NCI-H345 (cell line): ENCODE results near the gene CTSG.
A peak's percentile ranks its signal among the peaks of the same experiment; 100 is the strongest.
"Not testable (repeated sequence)": the region's sequence is repeated elsewhere in the genome, so short reads cannot be mapped to it uniquely, and the experiment has no call there.

ENCODE experiments used
- DNase-seq: peaks from one replicate; lab custom pipeline; 2025; lab: John Stamatoyannopoulos, UW

Gene CTSG

GRCh38 chr14:24576182-24576581, at the start of gene CTSG:
Gene CTSG (minus strand): TSS chr14:24576250. CDS start chr14:24576223, 27 bp downstream.
- no peak for DNase-seq

DNA sequence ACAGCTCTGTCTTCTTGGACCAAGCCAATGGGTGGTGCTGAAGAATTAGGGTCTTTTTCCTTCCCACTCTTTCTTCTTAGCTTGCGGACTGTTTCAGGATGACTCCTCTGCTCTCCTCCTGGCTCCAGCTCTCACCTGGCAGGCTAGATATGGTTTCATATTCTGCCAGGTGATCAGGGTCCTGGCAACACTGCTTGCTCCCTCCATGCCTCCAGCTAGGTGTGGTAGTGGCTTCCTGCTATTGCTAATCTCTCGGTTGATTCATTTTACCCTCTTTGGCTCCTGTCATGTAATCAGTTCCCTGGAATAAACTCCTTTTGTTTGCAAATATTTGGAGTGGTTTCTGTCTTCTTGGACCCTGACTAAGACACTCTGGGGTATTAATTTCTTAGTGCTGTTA, 37.7 kb upstream of the CTSG start:
- DNase-seq = no peak

DNA sequence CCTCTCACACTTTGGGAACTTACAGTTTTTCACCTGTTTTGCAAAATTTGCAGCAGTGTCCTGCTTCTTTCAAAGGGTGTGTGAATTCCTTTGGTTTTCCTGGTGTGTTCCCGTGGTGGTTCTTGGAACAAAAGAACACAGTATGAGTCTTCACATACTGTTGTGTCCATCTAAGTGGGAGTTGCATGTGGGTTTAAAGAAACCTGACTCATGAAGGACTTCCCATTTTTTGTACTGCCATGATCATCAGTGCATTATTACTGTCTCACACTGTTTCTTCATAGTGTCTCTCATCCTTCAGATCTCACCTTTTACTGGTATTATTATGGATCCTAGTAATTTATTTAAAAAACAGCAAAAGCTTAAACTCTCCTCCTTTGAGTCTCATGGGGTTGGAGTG, 37.2 kb upstream of the CTSG start:
- no peak for DNase-seq

- peak; percentile 67 for DNase-seq
Observed at GRCh38 chr14:24612196-24612595, 36.1 kb upstream of the CTSG start.

DNA sequence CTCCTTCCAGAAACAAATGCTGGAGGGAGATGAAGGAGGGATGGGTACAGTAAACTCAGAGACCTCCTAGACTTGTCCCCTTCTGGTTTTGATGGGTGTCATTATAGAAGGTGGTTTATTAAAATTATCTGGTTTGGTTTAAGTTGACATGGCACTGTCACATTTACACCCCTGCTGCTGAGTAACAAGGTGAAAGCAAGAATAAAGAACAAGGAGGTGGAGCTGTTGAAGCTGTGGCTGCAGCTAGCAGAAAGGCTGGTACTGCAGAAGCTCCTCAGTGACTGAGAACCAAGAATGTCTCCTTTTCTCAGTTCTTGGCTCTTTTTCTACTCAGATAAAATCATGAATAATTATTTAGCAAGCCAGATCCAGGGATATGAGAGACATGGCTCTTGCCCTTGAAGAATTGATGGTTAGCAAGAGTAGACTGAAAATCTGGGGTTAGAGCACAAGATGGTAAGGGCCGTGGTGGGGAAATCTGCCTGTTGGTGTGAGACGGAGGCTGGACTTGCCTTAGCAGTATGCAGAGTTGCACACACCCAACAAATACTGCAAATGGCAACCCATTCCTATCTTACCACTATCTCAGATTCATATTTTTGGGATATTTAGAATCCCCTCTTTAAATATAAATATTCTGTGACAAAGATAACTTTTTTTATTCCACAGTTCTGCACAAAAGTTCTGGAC, 33.8 kb upstream of the CTSG start, which contains the start of gene GZMH:
Gene GZMH, minus strand, starts transcription at position 31 of the 690 bp plus-strand sequence. CDS start 72 bp downstream, outside the sequence.
- DNase-seq = no peak

DNA sequence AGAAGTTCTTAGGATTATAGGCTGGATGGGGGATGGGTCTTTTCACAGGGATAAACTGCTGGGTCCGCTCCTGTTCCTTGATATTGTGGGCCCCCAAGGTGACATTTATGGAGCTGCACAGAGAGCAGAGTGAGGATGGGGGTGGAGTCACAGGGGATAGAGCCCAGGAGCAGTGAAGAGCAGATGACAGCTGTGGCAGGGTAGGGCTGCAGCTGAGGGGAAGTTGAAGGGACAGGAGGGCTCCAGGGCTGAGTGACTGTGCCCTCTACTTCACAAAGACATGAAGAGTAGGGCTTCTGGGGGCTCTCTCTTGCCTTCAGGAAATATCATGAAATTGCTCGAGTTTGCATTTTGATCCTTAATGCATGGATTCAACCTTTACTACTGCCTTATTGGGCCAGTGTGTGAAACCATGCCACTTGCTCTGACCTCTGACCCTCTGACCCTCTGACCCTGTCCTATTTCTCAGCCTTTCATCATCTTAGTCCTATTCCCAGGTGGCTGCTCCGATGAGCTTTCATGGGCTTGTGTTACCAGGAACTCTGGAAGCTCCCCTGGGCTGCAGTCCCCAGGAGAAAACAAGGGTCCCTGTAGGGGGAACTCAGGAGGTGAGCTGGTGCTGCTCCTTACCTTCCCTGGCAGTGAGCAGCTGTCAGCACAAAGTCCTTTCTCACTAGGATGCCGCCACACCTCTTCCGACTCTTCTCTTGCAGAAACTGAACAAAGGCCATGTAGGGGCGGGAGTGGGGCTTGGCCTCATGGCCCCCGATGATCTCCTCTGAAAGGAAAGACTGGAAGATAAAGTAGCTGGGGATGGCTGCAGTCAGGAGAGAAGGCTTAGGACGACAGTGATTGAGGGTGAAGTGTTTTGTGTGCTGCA, 31.8 kb upstream of the CTSG start:
- DNase-seq = no peak

DNA sequence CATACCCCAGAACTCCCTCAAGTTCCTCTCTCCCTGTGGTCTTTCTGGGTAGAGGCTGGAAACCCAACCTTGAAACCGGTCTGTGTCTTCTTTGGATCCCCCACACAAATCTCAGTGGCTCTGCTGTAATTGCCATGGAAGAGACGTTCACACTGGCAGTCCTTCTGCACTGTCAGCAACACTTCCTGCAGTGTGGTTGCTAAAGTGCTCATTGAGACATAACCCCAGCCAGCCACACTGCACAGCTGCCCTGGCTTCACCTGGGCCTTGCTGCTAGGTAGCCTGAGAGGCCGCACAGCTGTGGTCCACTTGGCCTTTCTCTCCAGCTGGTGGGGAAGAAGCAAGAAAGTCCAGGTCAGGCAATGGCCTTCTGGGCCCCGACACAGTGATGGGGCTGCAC, 31.0 kb upstream of the CTSG start:
- DNase-seq = no peak

GRCh38 chr14:24606297-24606696, 30.2 kb upstream of the CTSG start:
- no peak for DNase-seq

DNA sequence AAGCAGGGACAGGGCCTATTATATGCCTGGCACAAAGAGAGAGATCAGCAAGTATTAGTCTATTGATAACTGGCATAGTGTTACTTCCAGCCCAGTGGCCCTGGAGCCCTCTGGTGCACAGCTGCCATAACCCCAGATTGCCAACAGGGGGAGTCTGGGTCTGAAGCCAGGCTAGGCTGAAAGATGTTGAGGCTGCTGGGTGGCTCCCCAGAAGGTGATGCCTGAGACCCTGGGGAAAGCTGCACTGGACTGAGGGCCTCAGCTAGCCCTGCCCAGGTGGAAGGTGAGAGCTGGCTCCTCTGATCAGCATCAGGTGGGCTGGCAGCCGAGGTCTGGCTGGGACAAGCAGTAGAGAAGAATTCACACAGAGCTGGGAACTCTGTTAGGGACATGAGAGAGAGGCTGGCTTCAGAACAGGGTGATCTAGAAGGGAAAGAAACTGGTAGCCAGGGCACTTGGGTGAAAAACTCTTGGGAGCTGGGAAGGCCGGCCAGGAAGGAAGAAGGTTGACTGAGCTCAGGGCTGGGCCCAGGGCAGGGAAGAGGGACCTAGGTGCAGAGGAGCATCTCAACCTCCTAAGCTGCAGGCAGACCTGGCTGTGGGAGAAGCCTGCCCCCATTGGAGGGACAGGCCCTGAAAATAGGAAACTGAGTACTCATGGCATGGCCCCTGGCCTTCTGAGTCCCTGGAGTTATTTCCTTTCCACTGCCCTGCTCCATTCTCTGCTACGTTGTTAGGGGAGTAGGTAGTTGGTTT, 29.6 kb upstream of the CTSG start:
- DNase-seq = peak; percentile 27

GRCh38 chr14:24597403-24597802, 21.4 kb upstream of the CTSG start:
- DNase-seq = no peak

DNA sequence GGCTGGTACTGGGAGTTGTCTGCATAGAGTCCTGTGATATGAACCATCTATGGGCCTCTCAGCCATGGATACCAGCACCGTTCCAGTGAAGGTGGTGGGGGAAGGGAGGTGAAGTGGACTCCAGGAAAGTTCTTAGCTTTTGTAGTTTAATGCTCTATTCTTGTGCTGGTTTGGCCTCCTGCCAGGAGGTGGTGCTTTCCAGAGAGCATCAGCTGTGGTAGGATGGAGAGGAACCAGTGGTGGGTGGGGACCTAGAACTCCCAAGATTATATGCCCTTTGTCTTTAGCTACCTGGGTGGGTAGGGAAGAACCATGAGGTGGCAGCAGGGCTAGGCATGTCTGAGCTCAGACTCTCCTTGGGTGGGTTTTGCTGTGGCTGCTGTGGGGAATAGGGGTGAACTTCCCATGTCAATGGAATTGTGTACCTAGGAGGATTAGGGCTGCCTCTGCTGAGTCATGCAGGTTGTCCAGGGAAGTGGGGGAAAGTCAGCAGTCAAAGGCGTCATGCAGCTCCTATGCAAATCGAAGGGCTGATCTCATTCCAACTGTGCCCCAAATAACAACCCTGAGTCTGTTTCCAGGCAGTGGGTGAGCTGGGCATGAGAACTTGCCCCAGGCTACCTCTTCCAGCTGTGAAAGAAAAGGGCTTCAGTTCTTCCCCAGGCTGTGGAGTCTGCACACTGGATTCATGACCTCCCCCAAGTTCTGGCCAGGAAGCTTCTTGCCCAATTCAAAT, 19.2 kb upstream of the CTSG start:
- no peak for DNase-seq

DNA sequence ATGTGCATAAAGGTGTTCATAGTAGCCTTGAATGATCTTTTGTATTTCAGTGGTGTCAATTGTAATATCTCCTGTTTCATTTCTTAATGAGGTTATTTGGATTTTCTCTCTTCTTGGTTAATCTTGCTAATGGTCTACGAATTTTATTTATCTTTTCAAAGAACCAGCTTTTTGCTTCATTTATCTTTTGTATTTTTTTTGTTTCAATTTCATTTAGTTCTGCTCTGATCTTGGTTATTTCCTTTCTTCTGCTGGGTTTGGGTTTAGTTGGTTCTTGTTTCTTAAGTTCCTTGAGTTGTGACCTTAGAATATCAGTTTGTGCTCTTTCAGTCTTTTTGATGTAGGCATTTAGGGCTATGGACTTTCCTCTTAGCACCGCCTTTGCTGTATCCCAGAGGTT, 15.0 kb upstream of the CTSG start:
- not testable (repeated sequence) for DNase-seq

- not testable (repeated sequence) for DNase-seq
Observed at GRCh38 chr14:24584402-24584801, 8.4 kb upstream of the CTSG start.

DNA sequence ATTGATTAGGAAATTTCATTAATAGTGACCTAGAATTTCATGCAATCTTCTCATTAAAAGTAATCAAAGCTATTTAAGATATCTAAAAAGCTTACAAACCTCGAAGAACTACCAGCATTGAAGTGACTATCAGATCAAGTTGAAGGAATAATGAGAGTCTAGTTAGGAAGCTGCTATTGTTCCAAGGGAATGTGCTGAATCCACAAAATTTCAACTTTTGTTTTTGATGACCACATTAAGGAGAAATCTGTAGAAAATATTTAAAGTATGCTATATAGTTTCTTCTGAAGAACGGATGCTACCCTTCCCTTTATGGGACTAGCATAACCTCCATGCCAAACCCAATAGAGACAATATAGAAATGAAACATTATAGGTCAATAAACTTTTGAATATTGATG, 2.5 kb upstream of the CTSG start:
- DNase-seq = no peak

DNA sequence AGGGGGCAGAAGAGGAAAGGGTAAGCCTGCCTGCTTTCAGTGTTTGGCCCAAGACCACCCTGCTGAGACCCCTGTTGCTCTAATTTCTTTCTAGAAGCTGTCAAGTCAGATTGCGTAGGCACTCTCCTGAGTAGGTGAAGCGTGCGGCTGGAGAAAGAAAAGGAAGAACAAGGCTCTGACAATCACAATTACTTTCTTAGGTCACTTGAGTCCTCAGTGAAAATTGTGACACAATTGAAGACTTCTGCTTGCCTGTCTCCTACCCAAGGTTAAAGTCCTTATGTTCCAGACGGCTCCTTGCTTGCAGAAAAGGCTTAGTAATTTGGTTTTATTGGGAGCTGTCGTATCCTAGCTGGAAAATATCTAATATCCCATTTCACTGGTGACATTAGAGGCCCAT, 721 bp upstream of the CTSG start:
- DNase-seq = no peak

DNA sequence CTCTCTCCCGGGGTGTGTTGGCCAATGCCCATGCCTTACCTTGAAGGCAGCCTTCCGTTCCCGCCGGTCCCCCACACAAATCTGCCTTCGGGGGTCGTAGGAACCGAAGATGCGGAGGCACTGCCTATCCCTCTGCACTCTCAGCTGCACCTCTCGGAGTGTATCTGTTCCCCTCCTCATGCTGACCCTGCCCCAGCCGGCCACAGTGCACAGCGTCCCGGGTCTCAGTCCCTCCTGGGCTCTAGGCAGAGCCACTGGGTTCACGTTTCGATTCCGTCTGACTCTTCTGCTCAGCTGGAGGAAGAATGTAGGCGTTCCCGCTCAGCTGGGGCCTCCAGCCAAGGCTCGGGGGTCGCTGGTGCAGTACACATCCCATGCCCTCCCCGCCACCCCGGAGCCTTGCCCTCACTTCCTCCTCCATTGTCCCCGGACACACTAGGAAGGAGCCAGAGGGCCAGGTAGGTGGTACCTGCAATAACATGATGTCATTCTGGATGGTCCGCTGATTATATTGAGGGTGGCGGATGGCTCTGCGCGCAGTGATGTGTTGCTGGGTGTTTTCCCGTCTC, 1.8 kb downstream of the CTSG start:
- DNase-seq = no peak

- DNase-seq = no peak
Observed at GRCh38 chr14:24566318-24566717, 9.7 kb downstream of the CTSG start.

- peak; percentile 29 for DNase-seq
Observed at GRCh38 chr14:24565766-24566165, 10.3 kb downstream of the CTSG start.

- DNase-seq = no peak
Observed at GRCh38 chr14:24563505-24563904, 12.5 kb downstream of the CTSG start.

- no peak for DNase-seq
Observed at GRCh38 chr14:24556756-24557155, 19.3 kb downstream of the CTSG start.

- not testable (repeated sequence) for DNase-seq
Observed at GRCh38 chr14:24549064-24549463, 27.0 kb downstream of the CTSG start.
